ENCODE results near the gene SARDH.

SARDH gene

GRCh38 chr9:133701321-133701980, 36.7 kb downstream of the SARDH start:
- POLR2A ChIA-PET, result no interaction called here
- no peak for TF ChIP-seq ZEB2 (tag by site-specific recombination; IDR thresholded peaks at IDR 0.05)
- TF ChIP-seq SP3 (tag by site-specific recombination; IDR thresholded peaks at IDR 0.05), result no peak
- TF ChIP-seq ZNF580 (tag by site-specific recombination; IDR thresholded peaks at IDR 0.05), result no peak
- TF ChIP-seq KLF10 (tag by site-specific recombination; IDR thresholded peaks at IDR 0.05), result no peak
- Histone ChIP-seq H3K27ac (ENCODE audit: extremely low read depth, low read depth, low read length) (no peak overlapping the region), H3K4me1 (ENCODE audit: control insufficient read depth, insufficient read depth, low read length) (no peaks in the 10 kb centered on the region), H3K36me3 (ENCODE audit: control insufficient read depth in 2 of 2, insufficient read depth in 1 of 2, low read length in 2 of 2) (no peaks in the 10 kb centered on the region), H3K4me3 (ENCODE audit: low read depth, low read length) (no peak overlapping the region), H3K9me3 (ENCODE audit: control insufficient read depth, insufficient read depth, low read depth, low read length) (no peaks in the 10 kb centered on the region)
- CTCF ChIA-PET, result interaction anchor here (0.6 kb wide), 2 partner anchors 475 to 1864 kb away, joined by 3 read pairs; no protein-coding TSS in a partner anchor

- Histone ChIP-seq H3K4me3 (ENCODE audit: low read depth, low read length) (no peak overlapping the region), H3K27ac (ENCODE audit: extremely low read depth, low read depth, low read length) (no peak overlapping the region), H3K4me1 (ENCODE audit: control insufficient read depth, insufficient read depth, low read length) (no peaks in the 10 kb centered on the region), H3K9me3 (ENCODE audit: control insufficient read depth, insufficient read depth, low read depth, low read length) (no peaks in the 10 kb centered on the region), H3K36me3 (ENCODE audit: control insufficient read depth in 2 of 2, insufficient read depth in 1 of 2, low read length in 2 of 2) (no peaks in the 10 kb centered on the region)
- ChIA-PET POLR2A (interaction anchor here (0.6 kb wide), 1 partner anchor 230 kb away, joined by 4 read pairs; no protein-coding TSS in a partner anchor), CTCF (interaction anchor here (0.6 kb wide), 3 partner anchors 36 to 1865 kb away, joined by 3 read pairs; no protein-coding TSS in a partner anchor)
- TF ChIP-seq ZNF169 (tag by site-specific recombination; IDR thresholded peaks at IDR 0.05) (no peak), ZNF341 (tag by site-specific recombination; IDR thresholded peaks at IDR 0.05; ENCODE audit: low read depth) (0 out of 2 replicates have a peak, but pooled peaks have one; percentile 19)
These were observed 37.3 kb downstream of the SARDH start for GRCh38 chr9:133700819-133701320.

GRCh38 chr9:133699546-133699945, 38.6 kb downstream of the SARDH start:
- no peak for TF ChIP-seq GLIS2 (tag by site-specific recombination; IDR thresholded peaks at IDR 0.05)
- 0 out of 2 replicates have a peak, but pooled peaks have one; percentile 70 for TF ChIP-seq ZNF184 (tag by site-specific recombination; IDR thresholded peaks at IDR 0.05)
- no peak for TF ChIP-seq INSM2 (tag by site-specific recombination; IDR thresholded peaks at IDR 0.05)
- TF ChIP-seq BCL11A (tag by site-specific recombination; IDR thresholded peaks at IDR 0.05; ENCODE audit: low read depth), result no peak
- Histone ChIP-seq H3K27ac (ENCODE audit: extremely low read depth, low read depth, low read length) (no peak overlapping the region), H3K4me3 (ENCODE audit: low read depth, low read length) (no peak overlapping the region), H3K9me3 (ENCODE audit: control insufficient read depth, insufficient read depth, low read depth, low read length) (no peaks in the 10 kb centered on the region), H3K4me1 (ENCODE audit: control insufficient read depth, insufficient read depth, low read length) (no peaks in the 10 kb centered on the region), H3K36me3 (ENCODE audit: control insufficient read depth in 2 of 2, insufficient read depth in 1 of 2, low read length in 2 of 2) (no peaks in the 10 kb centered on the region)
- ChIA-PET POLR2A (no interaction called here), CTCF (interaction anchor here (1.0 kb wide), 1 partner anchor 83 kb away, joined by 3 read pairs; no protein-coding TSS in a partner anchor)

- Histone ChIP-seq H3K4me1 (ENCODE audit: control insufficient read depth, insufficient read depth, low read length) (no peaks in the 10 kb centered on the region), H3K27ac (ENCODE audit: extremely low read depth, low read depth, low read length) (no peak overlapping the region), H3K9me3 (ENCODE audit: control insufficient read depth, insufficient read depth, low read depth, low read length) (no peaks in the 10 kb centered on the region), H3K36me3 (ENCODE audit: control insufficient read depth in 2 of 2, insufficient read depth in 1 of 2, low read length in 2 of 2) (no peaks in the 10 kb centered on the region), H3K4me3 (ENCODE audit: low read depth, low read length) (no peak overlapping the region)
- ChIA-PET POLR2A (no interaction called here), CTCF (interaction anchor here (0.5 kb wide), 1 partner anchor 163 kb away, joined by 4 read pairs; no protein-coding TSS in a partner anchor)
- TF ChIP-seq INSM2 (tag by site-specific recombination; IDR thresholded peaks at IDR 0.05), result no peak
- no peak for TF ChIP-seq ZNF449 (tag by site-specific recombination; IDR thresholded peaks at IDR 0.05)
- TF ChIP-seq ZNF704 (tag by site-specific recombination; IDR thresholded peaks at IDR 0.05), result no peak
- no peak for TF ChIP-seq GLIS2 (tag by site-specific recombination; IDR thresholded peaks at IDR 0.05)
- no peak for TF ChIP-seq ZNF580 (tag by site-specific recombination; IDR thresholded peaks at IDR 0.05)
- TF ChIP-seq ZBTB48 (tag by site-specific recombination; IDR thresholded peaks at IDR 0.05), result no peak
- TF ChIP-seq ZNF791 (tag by site-specific recombination; IDR thresholded peaks at IDR 0.05), result no peak
- no peak for TF ChIP-seq ZBTB49 (tag by site-specific recombination; IDR thresholded peaks at IDR 0.05; ENCODE audit: low read depth)
These were observed 42.1 kb downstream of the SARDH start for GRCh38 chr9:133696071-133696472.

All from HEK293 (cell line).